CD14-positive monocyte (primary cell): Measurements from ENCODE around the gene CYLD. TPM values are rescaled to one million over a fixed set of nuclear protein-coding genes. Genes with fewer than 3 reads are reported as not detected.

Experiments
- DNase-seq, 3 donors: peaks; one replicate each; pipeline ENCODE4 v3.0.0-alpha.2; 2011 to 2022
- H2AFZ ChIP-seq: 2 replicates; pipeline ENCODE4 v1.6.0; 2012; ENCODE audit warnings: mild to moderate bottlenecking, low read depth, low read length, inconsistent platforms; ENCODE audit not compliant: insufficient read depth, poor library complexity, severe bottlenecking
- H3K27ac ChIP-seq, 2 donors: 1 replicate in 1 of 2; 2 replicates in 1 of 2; pipeline ENCODE4 v1.5.1; 2012 to 2013; ENCODE audit warnings: low read length in 2 of 2, control low read depth in 1 of 2, inconsistent platforms in 1 of 2, low read depth in 1 of 2, mild to moderate bottlenecking in 1 of 2
- H3K27me3 ChIP-seq, 2 donors: one replicate each; pipeline versions ENCODE4 v1.6.0 to v1.6.1; 2011 to 2013; ENCODE audit warnings: low read length in 2 of 2; ENCODE audit not compliant: control insufficient read depth in 2 of 2, insufficient read depth in 2 of 2
- H3K36me3 ChIP-seq, 2 donors: replicated peaks in 1 of 2; 1 replicate in 1 of 2; 2 replicates in 1 of 2; pipeline versions ENCODE4 v1.5.1 to v1.6.1; 2012 to 2013; ENCODE audit warnings: low read length in 2 of 2, control low read depth in 1 of 2, inconsistent platforms in 1 of 2, mild to moderate bottlenecking in 1 of 2; ENCODE audit not compliant: insufficient read depth in 2 of 2, control insufficient read depth in 1 of 2
- H3K4me1 ChIP-seq, 2 donors: 1 replicate in 1 of 2; 2 replicates in 1 of 2; pipeline versions ENCODE4 v1.5.1 to v1.6.1; 2012 to 2013; ENCODE audit warnings: low read length in 2 of 2, control low read depth in 1 of 2, inconsistent platforms in 1 of 2, mild to moderate bottlenecking in 1 of 2, moderate library complexity in 1 of 2; ENCODE audit not compliant: insufficient read depth in 2 of 2, control insufficient read depth in 1 of 2
- H3K4me2 ChIP-seq: replicated peaks from 2 replicates; pipeline ENCODE3; 2012; ENCODE audit warnings: low read length, moderate library complexity, mild to moderate bottlenecking; ENCODE audit not compliant: poor library complexity, severe bottlenecking; ENCODE audit errors: extremely low read depth
- H3K4me3 ChIP-seq, 3 experiments: fragments of 200-600 bp in 1 of 3; sonication (generic) in 1 of 3; replicated peaks in 1 of 3; 1 replicate in 2 of 3; 2 replicates in 1 of 3; pipeline ENCODE4 v1.5.1; 2011 to 2013; ENCODE audit warnings: low read length in 3 of 3, mild to moderate bottlenecking in 3 of 3, control low read depth in 2 of 3, low read depth in 2 of 3, inconsistent platforms in 1 of 3, moderate library complexity in 1 of 3
- H3K79me2 ChIP-seq: 2 replicates; pipeline ENCODE4 v1.6.0; 2012; ENCODE audit warnings: mild to moderate bottlenecking, control low read depth, inconsistent platforms, low read length, moderate library complexity; ENCODE audit not compliant: insufficient read depth
- H3K9ac ChIP-seq: 2 replicates; pipeline ENCODE4 v1.6.0; 2017; ENCODE audit warnings: low read length, mild to moderate bottlenecking; ENCODE audit not compliant: insufficient read depth, poor library complexity, severe bottlenecking
- H3K9me3 ChIP-seq, 2 donors: replicated peaks in 1 of 2; 1 replicate in 1 of 2; 2 replicates in 1 of 2; pipeline versions ENCODE4 v1.5.1 to v1.6.1; 2012 to 2013; ENCODE audit warnings: low read length in 2 of 2, control low read depth in 1 of 2; ENCODE audit not compliant: control insufficient read depth in 1 of 2, insufficient read depth in 1 of 2
- H4K20me1 ChIP-seq: 2 replicates; pipeline ENCODE4 v1.6.0; 2012; ENCODE audit warnings: mild to moderate bottlenecking, low read length, control low read depth, moderate library complexity; ENCODE audit not compliant: insufficient read depth
- H3K27ac Mint-ChIP-seq, 7 donors: one replicate each; pipeline ENCODE4 v1.8.0; 2020; ENCODE audit warnings: mild to moderate bottlenecking in 7 of 7, mixed read lengths in 7 of 7, moderate library complexity in 6 of 7, inconsistent platforms in 2 of 7
- H3K27me3 Mint-ChIP-seq, 3 donors: one replicate each; pipeline ENCODE4 v1.8.0; 2021 to 2022; ENCODE audit warnings: low read depth in 3 of 3, mild to moderate bottlenecking in 3 of 3, mixed read lengths in 3 of 3, moderate library complexity in 3 of 3, inconsistent platforms in 1 of 3
- H3K36me3 Mint-ChIP-seq, 2 donors: one replicate each; pipeline ENCODE4 v1.8.0; 2020; ENCODE audit warnings: mixed read lengths in 2 of 2, inconsistent platforms in 1 of 2, mild to moderate bottlenecking in 1 of 2
- H3K4me1 Mint-ChIP-seq: one replicate; pipeline ENCODE4 v1.8.0; 2020; ENCODE audit warnings: mild to moderate bottlenecking, mixed read lengths
- H3K4me3 Mint-ChIP-seq, 2 donors: one replicate each; pipeline ENCODE4 v1.8.0; 2020; ENCODE audit warnings: mild to moderate bottlenecking in 2 of 2, mixed read lengths in 2 of 2, moderate library complexity in 1 of 2
- H3K9me3 Mint-ChIP-seq, 7 donors: one replicate each; pipeline ENCODE4 v1.8.0; 2020 to 2022; ENCODE audit warnings: mixed read lengths in 7 of 7, mild to moderate bottlenecking in 6 of 7, moderate library complexity in 6 of 7, inconsistent platforms in 2 of 7
- WGBS: methylation state at CpG from one replicate; pipeline ENCODE4 v1.1.5; 2013; ENCODE audit warnings: missing lambda C conversion rate; ENCODE audit not compliant: insufficient coverage; 5-methylcytosine and 5-hydroxymethylcytosine counted together
- intact Hi-C, 2 donors: fragments of 100-400 bp; cut with micrococcal nuclease; formaldehyde crosslinking; loops; one replicate each; pipeline versions ENCODE4 v1.15.0 to v1.15.1; 2023
- polyA plus RNA-seq, 3 donors: library from polyadenylated mRNA; depleted of rRNA in 1 of 3; unstranded in 2 of 3; stranded (reverse) in 1 of 3; fragments of 300-500 nt in 2 of 3; fragments of >200 nt in 1 of 3; fragmentation: Illumina TruSeq in 2 of 3; gene quantifications; 1 replicate in 2 of 3; 2 replicates in 1 of 3; pipeline ENCODE4 v1.2.3, GENCODE V29; 2012 to 2021
- TF ChIP-seq, protein P1 (sequence below): fragments of 200-600 bp; IDR thresholded peaks from one replicate; pipeline ENCODE4 v1.8.0; 2022; ENCODE audit warnings: antibody characterized with exemption, mild to moderate bottlenecking

Gene CYLD
- polyA plus RNA-seq, 3 donors, result 32.1 to 57.9 (median 35.9) TPM

DNA sequence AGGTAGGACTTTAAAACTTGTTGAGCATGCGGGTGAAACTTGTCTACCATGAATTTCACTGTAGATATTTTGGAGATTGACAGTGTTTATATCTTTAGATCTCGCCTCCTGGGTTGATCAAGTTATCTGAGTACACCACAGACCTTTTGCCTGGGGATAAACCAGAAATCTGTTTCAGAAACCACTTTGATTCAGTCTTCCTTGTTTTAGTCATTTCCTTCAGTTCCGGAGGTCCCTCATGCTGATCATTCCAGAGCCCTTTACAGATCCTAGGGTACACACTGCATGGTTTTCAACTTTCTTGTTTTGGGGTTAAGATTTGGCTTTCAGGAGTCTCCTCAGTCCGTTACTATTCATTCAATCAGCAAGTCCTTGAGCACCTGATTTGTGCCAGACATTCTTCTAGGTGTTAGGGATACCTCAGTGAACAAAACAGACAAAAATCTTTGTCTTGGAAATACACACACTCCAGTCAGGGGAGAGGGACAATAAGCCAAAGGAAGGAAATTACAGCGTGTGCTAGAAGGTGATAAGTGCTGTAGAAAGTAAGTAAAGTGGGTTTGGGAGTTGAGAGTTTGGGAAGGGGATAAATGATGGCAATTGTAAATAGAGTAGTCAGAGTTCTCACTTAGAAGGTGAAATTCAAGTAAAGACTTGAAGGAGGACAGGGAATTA is 36.3 kb upstream of the CYLD start:
- peaks cover 47 to 77% of the 10 kb centered on the region in 2 donors for H3K4me1 ChIP-seq
- H3K4me3 ChIP-seq, result no peak overlapping the region
- H3K4me2 ChIP-seq, result no peak overlapping the region
- H3K36me3 ChIP-seq, result peaks cover 61 to 93% of the 10 kb centered on the region in 2 donors
- Mint-ChIP-seq H3K4me1 (peaks cover 70% of the 10 kb centered on the region), H3K27me3 (peaks cover 0 to 3% (median 0%) of the 10 kb centered on the region in 3 donors), H3K27ac (peak overlapping the region in 6 of 7 donors; percentile 3 to 85 (median 70)), H3K4me3 (no peak overlapping the region), H3K36me3 (peaks cover 82 to 99% of the 10 kb centered on the region in 2 donors), H3K9me3 (peaks cover 12 to 21% (median 17%) of the 10 kb centered on the region in 7 donors)
- H2AFZ ChIP-seq, result no peak overlapping the region
- no peaks in the 10 kb centered on the region for H3K27me3 ChIP-seq
- H3K79me2 ChIP-seq, result peaks cover 96% of the 10 kb centered on the region
- no peak for DNase-seq
- WGBS, result 50% methylated on average over 1 of the region's 5 CpGs
- no peak overlapping the region for H3K9ac ChIP-seq
- H3K9me3 ChIP-seq, result peaks cover 11 to 13% of the 10 kb centered on the region in 2 donors
- intact Hi-C loops, result no loop called here
- peaks cover 75% of the 10 kb centered on the region for H4K20me1 ChIP-seq
- TF ChIP-seq, protein P1, sequence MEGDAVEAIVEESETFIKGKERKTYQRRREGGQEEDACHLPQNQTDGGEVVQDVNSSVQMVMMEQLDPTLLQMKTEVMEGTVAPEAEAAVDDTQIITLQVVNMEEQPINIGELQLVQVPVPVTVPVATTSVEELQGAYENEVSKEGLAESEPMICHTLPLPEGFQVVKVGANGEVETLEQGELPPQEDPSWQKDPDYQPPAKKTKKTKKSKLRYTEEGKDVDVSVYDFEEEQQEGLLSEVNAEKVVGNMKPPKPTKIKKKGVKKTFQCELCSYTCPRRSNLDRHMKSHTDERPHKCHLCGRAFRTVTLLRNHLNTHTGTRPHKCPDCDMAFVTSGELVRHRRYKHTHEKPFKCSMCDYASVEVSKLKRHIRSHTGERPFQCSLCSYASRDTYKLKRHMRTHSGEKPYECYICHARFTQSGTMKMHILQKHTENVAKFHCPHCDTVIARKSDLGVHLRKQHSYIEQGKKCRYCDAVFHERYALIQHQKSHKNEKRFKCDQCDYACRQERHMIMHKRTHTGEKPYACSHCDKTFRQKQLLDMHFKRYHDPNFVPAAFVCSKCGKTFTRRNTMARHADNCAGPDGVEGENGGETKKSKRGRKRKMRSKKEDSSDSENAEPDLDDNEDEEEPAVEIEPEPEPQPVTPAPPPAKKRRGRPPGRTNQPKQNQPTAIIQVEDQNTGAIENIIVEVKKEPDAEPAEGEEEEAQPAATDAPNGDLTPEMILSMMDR, result no peak
- H3K27ac ChIP-seq, result peak overlapping the region in 1 of 2 donors; percentile 50

DNA sequence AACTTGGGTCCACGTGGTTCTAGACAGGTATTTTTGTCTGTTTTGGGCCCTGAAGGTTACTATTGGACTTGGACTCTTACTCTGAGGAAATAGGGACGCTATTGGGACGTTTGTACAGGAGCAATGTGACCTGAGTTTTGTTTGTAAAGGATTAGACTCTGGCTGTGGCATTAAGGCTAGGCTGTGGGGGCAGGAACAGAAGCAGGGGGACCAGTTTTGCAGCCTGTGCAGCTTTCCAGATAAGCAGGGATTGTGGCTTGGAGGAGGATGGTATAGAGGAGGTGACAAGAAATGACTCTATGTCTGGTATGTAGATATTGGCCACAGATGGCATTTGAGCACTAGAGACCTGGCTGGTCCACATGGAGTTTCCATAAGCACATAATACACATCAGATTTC is 35.6 kb upstream of the CYLD start:
- H3K4me1 Mint-ChIP-seq, result peaks cover 72% of the 10 kb centered on the region
- peaks cover 53 to 77% of the 10 kb centered on the region in 2 donors for H3K4me1 ChIP-seq
- no peak overlapping the region for H3K4me3 ChIP-seq
- TF ChIP-seq, protein P1, result no peak
- H3K36me3 ChIP-seq, result peaks cover 61 to 93% of the 10 kb centered on the region in 2 donors
- peaks cover 12 to 21% (median 17%) of the 10 kb centered on the region in 7 donors for H3K9me3 Mint-ChIP-seq
- peak overlapping the region in 1 of 2 donors; percentile 50 for H3K27ac ChIP-seq
- no peak for DNase-seq
- peaks cover 11 to 13% of the 10 kb centered on the region in 2 donors for H3K9me3 ChIP-seq
- intact Hi-C loops, result no loop called here
- no peaks in the 10 kb centered on the region for H3K27me3 ChIP-seq
- no peak overlapping the region for H3K4me3 Mint-ChIP-seq
- peaks cover 0 to 3% (median 0%) of the 10 kb centered on the region in 3 donors for H3K27me3 Mint-ChIP-seq
- H3K9ac ChIP-seq, result no peak overlapping the region
- H4K20me1 ChIP-seq, result peaks cover 75% of the 10 kb centered on the region
- H3K79me2 ChIP-seq, result peaks cover 96% of the 10 kb centered on the region
- no peak overlapping the region for H3K4me2 ChIP-seq
- H3K36me3 Mint-ChIP-seq, result peaks cover 82 to 99% of the 10 kb centered on the region in 2 donors
- no peak overlapping the region for H2AFZ ChIP-seq
- whole genome bisulfite sequencing, result 80% methylated on average over 3 of the region's 3 CpGs
- H3K27ac Mint-ChIP-seq, result peak overlapping the region in 5 of 7 donors; percentile 13 to 85 (median 38)
